Measurements from ENCODE around the gene SPACA9.

DNA sequence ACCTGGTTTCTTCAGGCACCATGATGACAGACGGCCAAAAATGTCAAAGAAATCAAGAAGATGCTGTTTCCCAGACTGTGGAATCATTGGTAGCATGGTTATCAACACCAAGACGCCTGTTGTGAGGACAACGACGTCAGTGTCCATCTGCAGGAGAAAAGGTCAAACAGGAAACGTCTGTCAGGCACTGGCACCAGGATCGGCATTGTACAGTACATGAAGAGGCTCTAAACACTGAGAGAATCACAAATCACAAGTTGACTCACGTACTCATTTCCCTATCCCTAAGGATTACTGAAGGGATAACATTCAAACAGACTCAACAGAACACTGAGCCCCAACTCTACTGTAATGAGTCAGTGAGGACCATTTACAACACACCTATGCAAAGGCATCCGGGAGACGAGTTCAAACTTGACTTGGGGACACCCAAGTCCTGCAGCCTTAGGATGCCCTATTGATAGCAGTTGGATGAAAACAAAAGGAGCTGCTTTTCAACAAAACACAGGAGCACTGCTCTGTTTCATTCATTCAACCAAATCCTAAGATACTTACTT lies 44.7 kb downstream of the SPACA9 start:
- TF ChIP-seq CTCF (IDR thresholded peaks at IDR 0.05) (no peak), POLR2A (IDR thresholded peaks at IDR 0.05) (no peak)

Data from adrenal gland (tissue), 5 donors.